Fibroblast of lung (primary cell): ENCODE results near the gene TMEM37. TPM values are rescaled to one million over a fixed set of nuclear protein-coding genes. Genes with fewer than 3 reads are reported as not detected.

Experiments used
- DNase-seq, 2 donors: peaks; one replicate each; pipeline versions ENCODE4 v3.0.0 to v3.0.0-alpha.2; 2010; ENCODE audit warnings: low read depth in 2 of 2
- H2AFZ ChIP-seq: 2 replicates; pipeline ENCODE4 v1.5.1; 2012; ENCODE audit warnings: low read length, control low read depth, inconsistent platforms
- H3K27ac ChIP-seq: 2 replicates; pipeline ENCODE4 v1.5.1; 2011; ENCODE audit warnings: low read length, control low read depth; ENCODE audit not compliant: insufficient read depth
- H3K27me3 ChIP-seq: 2 replicates; pipeline ENCODE4 v1.5.1; 2011; ENCODE audit warnings: mild to moderate bottlenecking, low read length; ENCODE audit not compliant: control insufficient read depth, insufficient read depth
- H3K36me3 ChIP-seq: 2 replicates; pipeline ENCODE4 v1.5.1; 2011; ENCODE audit warnings: low read length; ENCODE audit not compliant: control insufficient read depth, insufficient read depth
- H3K4me1 ChIP-seq: 2 replicates; pipeline ENCODE4 v1.5.1; 2011; ENCODE audit warnings: low read length; ENCODE audit not compliant: control insufficient read depth, insufficient read depth; ENCODE audit errors: extremely low read depth
- H3K4me2 ChIP-seq: 2 replicates; pipeline ENCODE4 v1.5.1; 2011; ENCODE audit warnings: low read length, control low read depth; ENCODE audit not compliant: insufficient read depth; ENCODE audit errors: extremely low read depth
- H3K4me3 ChIP-seq, 4 experiments: fragments of 200-600 bp in 1 of 4; sonication (generic) in 1 of 4; replicated peaks in 1 of 4; 2 replicates each; pipeline ENCODE4 v1.5.1; 2011 to 2016; ENCODE audit warnings: low read length in 4 of 4, low read depth in 3 of 4, mild to moderate bottlenecking in 3 of 4, control low read depth in 2 of 4, inconsistent platforms in 1 of 4, mixed read lengths in 1 of 4; ENCODE audit not compliant: insufficient read depth in 1 of 4; ENCODE audit errors: control extremely low read depth in 1 of 4
- H3K79me2 ChIP-seq: 2 replicates; pipeline ENCODE4 v1.5.1; 2012; ENCODE audit warnings: mild to moderate bottlenecking, low read length, inconsistent platforms; ENCODE audit not compliant: control insufficient read depth, insufficient read depth
- H3K9ac ChIP-seq: 2 replicates; pipeline ENCODE4 v1.5.1; 2011; ENCODE audit warnings: mild to moderate bottlenecking, low read length, control low read depth; ENCODE audit not compliant: insufficient read depth
- H3K9me3 ChIP-seq: 2 replicates; pipeline ENCODE4 v1.5.1; 2012; ENCODE audit warnings: low read depth, low read length; ENCODE audit not compliant: control insufficient read depth, insufficient read depth
- H4K20me1 ChIP-seq: 2 replicates; pipeline ENCODE4 v1.5.1; 2011; ENCODE audit warnings: low read length; ENCODE audit not compliant: control insufficient read depth, insufficient read depth; ENCODE audit errors: extremely low read depth
- CTCF ChIP-seq, 2 donors: IDR thresholded peaks in 1 of 2; conservative IDR thresholded peaks in 1 of 2; 1 replicate in 1 of 2; 2 replicates in 1 of 2; pipeline ENCODE4 v1.5.1; 2011 to 2012; ENCODE audit warnings: low read length in 2 of 2, control low read depth in 1 of 2, inconsistent platforms in 1 of 2, low read depth in 1 of 2, mild to moderate bottlenecking in 1 of 2
- EZH2 ChIP-seq: IDR thresholded peaks from 2 replicates; pipeline ENCODE4 v1.5.1; 2012; ENCODE audit warnings: low read length, control low read depth, mild to moderate bottlenecking; ENCODE audit errors: missing control alignments
- polyA plus RNA-seq, 2 donors: library from polyadenylated mRNA; depleted of rRNA in 1 of 2; stranded (reverse) in 1 of 2; unstranded in 1 of 2; fragments of >200 nt; gene quantifications; 2 replicates each; pipeline ENCODE4 v1.2.1, GENCODE V29; 2011 to 2012; ENCODE audit warnings: missing spikeins in 1 of 2
- total RNA-seq: library from RNA; depleted of rRNA; stranded (reverse); fragments of >200 nt; gene quantifications from 2 replicates; pipeline ENCODE4 v1.2.1, GENCODE V29; 2014

Gene TMEM37
- total and polyA plus RNA-seq, 2 donors (not counting 1 experiment from before 2014, with no cell fraction given), result 0.50 to 0.99 TPM

GRCh38 chr2:119440501-119440870 is 8.8 kb downstream of the TMEM37 start:
- Histone ChIP-seq H3K4me3 (no peak overlapping the region), H3K4me2 (no peak overlapping the region), H3K4me1 (no peaks in the 10 kb centered on the region), H3K36me3 (no peaks in the 10 kb centered on the region), H4K20me1 (no peaks in the 10 kb centered on the region), H3K27me3 (peaks cover 3% of the 10 kb centered on the region), H3K27ac (no peak overlapping the region), H3K9ac (no peak overlapping the region), H3K9me3 (no peaks in the 10 kb centered on the region), H3K79me2 (no peaks in the 10 kb centered on the region), H2AFZ (no peak overlapping the region)
- DNase-seq, result no peak
- TF ChIP-seq CTCF (conservative IDR thresholded peaks at IDR 0.05 in 1 of 2, IDR thresholded peaks at IDR 0.05 in 1 of 2; ENCODE audit: low read depth in 1 of 2, low read length in 2 of 2) (no peak), EZH2 (no peak)

- no peaks in the 10 kb centered on the region for H3K9me3 ChIP-seq
- DNase-seq, result no peak
- H3K9ac ChIP-seq, result no peak overlapping the region
- no peak overlapping the region for H3K4me3 ChIP-seq
- no peaks in the 10 kb centered on the region for H4K20me1 ChIP-seq
- H2AFZ ChIP-seq, result no peak overlapping the region
- H3K4me1 ChIP-seq, result no peaks in the 10 kb centered on the region
- H3K27me3 ChIP-seq, result peaks cover 3% of the 10 kb centered on the region
- TF ChIP-seq CTCF (conservative IDR thresholded peaks at IDR 0.05 in 1 of 2, IDR thresholded peaks at IDR 0.05 in 1 of 2; ENCODE audit: low read depth in 1 of 2, low read length in 2 of 2) (no peak), EZH2 (no peak)
- no peaks in the 10 kb centered on the region for H3K79me2 ChIP-seq
- H3K36me3 ChIP-seq, result no peaks in the 10 kb centered on the region
- no peak overlapping the region for H3K27ac ChIP-seq
- no peak overlapping the region for H3K4me2 ChIP-seq
These were observed 9.2 kb downstream of the TMEM37 start for GRCh38 chr2:119440873-119441272.

GRCh38 chr2:119441376-119442225 is 9.9 kb downstream of the TMEM37 start:
- Histone ChIP-seq H3K9me3 (no peaks in the 10 kb centered on the region), H3K27ac (no peak overlapping the region), H3K36me3 (no peaks in the 10 kb centered on the region), H4K20me1 (no peaks in the 10 kb centered on the region), H3K4me2 (no peak overlapping the region), H2AFZ (no peak overlapping the region), H3K9ac (no peak overlapping the region), H3K79me2 (no peaks in the 10 kb centered on the region), H3K27me3 (peaks cover 6% of the 10 kb centered on the region), H3K4me3 (no peak overlapping the region), H3K4me1 (no peaks in the 10 kb centered on the region)
- DNase-seq, result no peak
- no peak for TF ChIP-seq EZH2
- no peak for TF ChIP-seq CTCF (conservative IDR thresholded peaks at IDR 0.05 in 1 of 2, IDR thresholded peaks at IDR 0.05 in 1 of 2; ENCODE audit: low read depth in 1 of 2, low read length in 2 of 2)
